Activated B cell treated with CpG ODN at 0.5 μM for 24 hours (primary cell): Measurements from ENCODE around the gene HORMAD2. TPM values are rescaled to one million over a fixed set of nuclear protein-coding genes. Genes with fewer than 3 reads are reported as not detected.
"Not testable (repeated sequence)": the region's sequence is repeated elsewhere in the genome, so short reads cannot be mapped to it uniquely, and the experiment has no call there.

Experiments
- ATAC-seq: fragments of 200-7000 bp; cut with Tn5 transposase; one replicate; pipeline ENCODE4 v1.10.0; 2021; ENCODE audit warnings: low read depth, mild to moderate bottlenecking, moderate library complexity
- CTCF ChIA-PET: fragments of 350-600 bp; sonication (Branson Sonifier 250); formaldehyde crosslinking; loops from one replicate; lab custom pipeline; 2021; ENCODE audit warnings: antibody characterized with exemption; lab: Charles Lee
- POLR2A ChIA-PET: fragments of 350-600 bp; sonication (Branson Sonifier 250); formaldehyde crosslinking; loops from one replicate; lab custom pipeline; 2021; ENCODE audit warnings: antibody characterized with exemption; lab: Charles Lee
- DNase-seq: peaks from one replicate; pipeline ENCODE4 v3.0.0; 2022
- H3K27ac Mint-ChIP-seq: one replicate; pipeline ENCODE4 v1.8.0; 2020; ENCODE audit warnings: mixed read lengths
- H3K27me3 Mint-ChIP-seq: one replicate; pipeline ENCODE4 v1.8.0; 2021; ENCODE audit warnings: mixed read lengths
- H3K36me3 Mint-ChIP-seq: one replicate; pipeline ENCODE4 v1.8.0; 2021; ENCODE audit warnings: low read depth, mixed read lengths
- H3K4me1 Mint-ChIP-seq: one replicate; pipeline ENCODE4 v1.8.0; 2021; ENCODE audit warnings: mixed read lengths
- H3K4me3 Mint-ChIP-seq: one replicate; pipeline ENCODE4 v1.8.0; 2020; ENCODE audit warnings: mild to moderate bottlenecking, mixed read lengths
- H3K9me3 Mint-ChIP-seq: one replicate; pipeline ENCODE4 v1.8.0; 2020; ENCODE audit warnings: mixed read lengths
- CTCF ChIP-seq: fragments of 200-600 bp; IDR thresholded peaks from one replicate; pipeline ENCODE4 v1.8.0; 2022; ENCODE audit warnings: antibody characterized with exemption, mild to moderate bottlenecking
- intact Hi-C: fragments of 100-400 bp; cut with micrococcal nuclease; formaldehyde crosslinking; loops from one replicate; pipeline ENCODE4 v1.15.1; 2024
- total RNA-seq: library from RNA; stranded (reverse); gene quantifications from 2 replicates; pipeline ENCODE4 v1.2.3, GENCODE V29; 2022

Gene HORMAD2
- total RNA-seq, 1 donor from 2014 or later: not detected

GRCh38 chr22:30198152-30198825 is 118.0 kb downstream of the HORMAD2 start:
- no peak for ATAC-seq
- Mint-ChIP-seq H3K27ac (no peak overlapping the region), H3K27me3 (no peaks in the 10 kb centered on the region), H3K9me3 (no peaks in the 10 kb centered on the region), H3K36me3 (no peaks in the 10 kb centered on the region), H3K4me1 (peaks cover 25% of the 10 kb centered on the region), H3K4me3 (no peak overlapping the region)
- no peak for TF ChIP-seq CTCF
- ChIA-PET CTCF (no interaction called here), POLR2A (no interaction called here)
- DNase-seq: no peak
- intact Hi-C loops: no loop called here

- Mint-ChIP-seq H3K9me3 (no peaks in the 10 kb centered on the region), H3K36me3 (no peaks in the 10 kb centered on the region), H3K4me1 (peaks cover 24% of the 10 kb centered on the region), H3K27me3 (no peaks in the 10 kb centered on the region), H3K4me3 (no peak overlapping the region), H3K27ac (no peak overlapping the region)
- no peak for TF ChIP-seq CTCF
- intact Hi-C loops: no loop called here
- DNase-seq (no peak), ATAC-seq (no peak)
- POLR2A ChIA-PET: no interaction called here
- CTCF ChIA-PET: no interaction called here
Observed at GRCh38 chr22:30198921-30199320, 118.7 kb downstream of the HORMAD2 start.

GRCh38 chr22:30200905-30201304 is 120.6 kb downstream of the HORMAD2 start:
- H3K9me3 Mint-ChIP-seq, DNase-seq, H3K27ac Mint-ChIP-seq, ATAC-seq, CTCF ChIA-PET, H3K27me3 Mint-ChIP-seq, H3K4me3 Mint-ChIP-seq, H3K36me3 Mint-ChIP-seq, intact Hi-C loops: not testable (repeated sequence)
- H3K4me1 Mint-ChIP-seq: peaks cover 17% of the 10 kb centered on the region
- POLR2A ChIA-PET: interaction anchor here (0.5 kb wide), 1 partner anchor 387 kb away, joined by 3 read pairs; no protein-coding TSS in a partner anchor

- intact Hi-C loops: no loop called here
- CTCF ChIA-PET: no interaction called here
Observed at GRCh38 chr22:30201945-30202344, 121.7 kb downstream of the HORMAD2 start.

GRCh38 chr22:30202531-30203006 is 122.3 kb downstream of the HORMAD2 start:
- Mint-ChIP-seq H3K27ac (no peak overlapping the region), H3K4me1 (peaks cover 4% of the 10 kb centered on the region), H3K27me3 (no peaks in the 10 kb centered on the region), H3K4me3 (no peak overlapping the region), H3K36me3 (no peaks in the 10 kb centered on the region), H3K9me3 (no peaks in the 10 kb centered on the region)
- intact Hi-C loops: no loop called here
- ChIA-PET CTCF (no interaction called here), POLR2A (no interaction called here)
- no peak for ATAC-seq
- no peak for DNase-seq
- TF ChIP-seq CTCF: no peak

More at GRCh38 chr22:30201945-30202344, 121.7 kb downstream of the HORMAD2 start:
- Mint-ChIP-seq H3K27ac (no peak overlapping the region), H3K9me3 (no peaks in the 10 kb centered on the region), H3K36me3 (no peaks in the 10 kb centered on the region), H3K4me3 (no peak overlapping the region), H3K27me3 (no peaks in the 10 kb centered on the region), H3K4me1 (peaks cover 7% of the 10 kb centered on the region)
- no peak for TF ChIP-seq CTCF
- POLR2A ChIA-PET: no interaction called here
- DNase-seq (no peak), ATAC-seq (no peak)
